Colonic mucosa (tissue), 4 donors: ENCODE results near the gene LBR. TPM values are rescaled to one million over a fixed set of nuclear protein-coding genes. Genes with fewer than 3 reads are reported as not detected.

ENCODE experiments used
- DNase-seq: peaks from one replicate; pipeline ENCODE4 v3.0.0-alpha.2; 2020
- H3K27ac ChIP-seq: fragments of 200-600 bp; one replicate; pipeline ENCODE4 v1.8.0; 2021
- H3K27me3 ChIP-seq: fragments of 200-600 bp; one replicate; pipeline ENCODE4 v1.8.0; 2021
- H3K36me3 ChIP-seq: fragments of 200-600 bp; one replicate; pipeline ENCODE4 v1.8.0; 2021
- H3K4me1 ChIP-seq: fragments of 200-600 bp; one replicate; pipeline ENCODE4 v1.8.0; 2021; ENCODE audit warnings: mild to moderate bottlenecking
- H3K4me3 ChIP-seq: fragments of 200-600 bp; one replicate; pipeline ENCODE4 v1.8.0; 2021
- H3K9ac ChIP-seq, 2 donors: one replicate each; pipeline ENCODE4 v1.7.0; 2013; ENCODE audit warnings: control low read depth in 2 of 2, low read depth in 2 of 2, low read length in 2 of 2
- H3K9me3 ChIP-seq: fragments of 200-600 bp; one replicate; pipeline ENCODE4 v1.8.0; 2021
- CTCF ChIP-seq: fragments of 200-600 bp; IDR thresholded peaks from one replicate; pipeline ENCODE4 v1.8.0; 2022; ENCODE audit warnings: antibody characterized with exemption, mild to moderate bottlenecking
- intact Hi-C: fragments of 100-400 bp; cut with DNase I; formaldehyde crosslinking; loops from one replicate; pipeline ENCODE4 v1.14.1; 2022
- total RNA-seq, 2 donors: library from RNA; stranded (reverse); fragmentation: NEBNext Ultra II Directional in 1 of 2; extraction: Animal tissue kit (Norgen Biotek cat#: 25700) in 1 of 2; gene quantifications; one replicate each; pipeline ENCODE4 v1.2.1, GENCODE V29; 2021
- donor health status: healthy.
- donor health status: DM: no; HTN: no; CAD: no.
- donor health status: DM: no; HTN: no; CAD: no.

Gene LBR
- total RNA-seq, 2 donors from 2014 or later: 111 to 147 TPM

- Histone ChIP-seq H3K4me1 (peaks cover 5% of the 10 kb centered on the region), H3K4me3 (no peak overlapping the region), H3K27ac (peak overlapping the region; percentile 26), H3K27me3 (no peaks in the 10 kb centered on the region), H3K9ac (peak overlapping the region in 1 of 2 donors; percentile 54), H3K9me3 (no peaks in the 10 kb centered on the region), H3K36me3 (no peaks in the 10 kb centered on the region)
- no peak for TF ChIP-seq CTCF
- intact Hi-C loops: no loop called here
- DNase-seq: no peak
Observed at GRCh38 chr1:225423518-225423855, 4.4 kb downstream of the LBR start.

- intact Hi-C loops: no loop called here
- Histone ChIP-seq H3K4me1 (peaks cover 7% of the 10 kb centered on the region), H3K27ac (peak overlapping the region; percentile 26), H3K27me3 (no peaks in the 10 kb centered on the region), H3K36me3 (no peaks in the 10 kb centered on the region), H3K4me3 (no peak overlapping the region), H3K9me3 (no peaks in the 10 kb centered on the region), H3K9ac (peak overlapping the region in 1 of 2 donors; percentile 54)
- TF ChIP-seq CTCF: no peak
- DNase-seq: no peak
Observed at GRCh38 chr1:225422795-225423517, 4.9 kb downstream of the LBR start.

- no peak overlapping the region for H3K4me3 ChIP-seq
- H3K27me3 ChIP-seq: no peaks in the 10 kb centered on the region
- no peaks in the 10 kb centered on the region for H3K36me3 ChIP-seq
- no peak for DNase-seq
- H3K27ac ChIP-seq: no peak overlapping the region
- intact Hi-C loops: no loop called here
- H3K9ac ChIP-seq: no peak overlapping the region
- H3K9me3 ChIP-seq: no peaks in the 10 kb centered on the region
- TF ChIP-seq CTCF: no peak
- H3K4me1 ChIP-seq: peaks cover 7% of the 10 kb centered on the region
Observed at GRCh38 chr1:225422031-225422605, 5.7 kb downstream of the LBR start.

GRCh38 chr1:225418598-225418997, 9.2 kb downstream of the LBR start:
- peak overlapping the region in 1 of 2 donors; percentile 4 for H3K9ac ChIP-seq

GRCh38 chr1:225418059-225418458, 9.8 kb downstream of the LBR start:
- no peak for TF ChIP-seq CTCF
- Histone ChIP-seq H3K36me3 (no peaks in the 10 kb centered on the region), H3K9me3 (no peaks in the 10 kb centered on the region), H3K4me3 (no peak overlapping the region), H3K27ac (no peak overlapping the region), H3K9ac (no peak overlapping the region), H3K27me3 (no peaks in the 10 kb centered on the region), H3K4me1 (peaks cover 2% of the 10 kb centered on the region)
- DNase-seq: no peak
- intact Hi-C loops: no loop called here

More at GRCh38 chr1:225418598-225418997, 9.2 kb downstream of the LBR start:
- Histone ChIP-seq H3K27me3 (no peaks in the 10 kb centered on the region), H3K36me3 (no peaks in the 10 kb centered on the region), H3K4me1 (peaks cover 2% of the 10 kb centered on the region), H3K27ac (no peak overlapping the region), H3K9me3 (no peaks in the 10 kb centered on the region), H3K4me3 (no peak overlapping the region)
- intact Hi-C loops: no loop called here
- DNase-seq: peak; percentile 81
- no peak for TF ChIP-seq CTCF
